NCI-H2227 (cell line): Measurements from ENCODE around the gene XXYLT1.
A peak's percentile ranks its signal among the peaks of the same experiment; 100 is the strongest.
"Not testable (repeated sequence)": the region's sequence is repeated elsewhere in the genome, so short reads cannot be mapped to it uniquely, and the experiment has no call there.

Experiments used
- DNase-seq: peaks from one replicate; lab custom pipeline; 2025; ENCODE audit not compliant: unreplicated experiment; lab: John Stamatoyannopoulos, UW

The XXYLT1 gene

DNA sequence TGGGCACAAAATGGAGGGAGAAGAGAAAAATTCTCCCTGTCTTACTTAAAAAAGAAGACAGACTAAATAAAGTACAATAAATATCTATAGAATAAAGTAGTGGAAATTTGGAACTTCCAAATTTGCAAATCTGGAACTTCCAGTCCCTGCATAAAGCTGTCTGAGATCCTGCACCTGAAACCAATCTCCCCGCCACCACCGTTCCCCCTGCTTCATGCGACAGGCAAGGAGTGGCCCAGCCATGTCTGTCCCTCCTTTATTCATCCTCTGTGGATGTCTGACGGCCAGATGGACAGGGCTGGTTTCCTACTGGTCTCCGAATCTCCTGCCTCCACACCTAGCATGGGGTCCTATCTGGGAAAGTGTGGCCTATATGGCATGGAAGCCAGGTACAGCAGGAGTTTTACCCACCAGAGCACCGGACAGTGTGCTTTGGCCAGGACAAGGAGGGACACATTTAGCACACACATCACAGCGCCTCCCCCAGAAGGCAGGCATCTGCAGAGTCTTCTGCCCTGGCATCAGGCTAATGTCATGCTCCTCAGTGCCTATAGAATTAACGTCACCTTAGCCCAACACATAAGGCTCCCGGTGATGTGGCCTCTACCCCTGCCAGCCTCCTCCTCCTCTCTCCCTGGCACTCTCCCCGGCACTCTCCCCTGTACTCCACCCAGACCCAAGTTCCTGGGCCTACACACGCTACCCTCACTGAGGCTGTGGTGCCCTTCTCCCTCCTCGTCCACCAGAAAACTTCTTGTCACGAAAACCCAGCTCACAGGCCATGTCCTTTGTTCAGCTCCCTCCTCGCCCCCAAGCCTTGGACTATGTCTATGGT, 170.8 kb downstream of the XXYLT1 start:
- no peak for DNase-seq

DNA sequence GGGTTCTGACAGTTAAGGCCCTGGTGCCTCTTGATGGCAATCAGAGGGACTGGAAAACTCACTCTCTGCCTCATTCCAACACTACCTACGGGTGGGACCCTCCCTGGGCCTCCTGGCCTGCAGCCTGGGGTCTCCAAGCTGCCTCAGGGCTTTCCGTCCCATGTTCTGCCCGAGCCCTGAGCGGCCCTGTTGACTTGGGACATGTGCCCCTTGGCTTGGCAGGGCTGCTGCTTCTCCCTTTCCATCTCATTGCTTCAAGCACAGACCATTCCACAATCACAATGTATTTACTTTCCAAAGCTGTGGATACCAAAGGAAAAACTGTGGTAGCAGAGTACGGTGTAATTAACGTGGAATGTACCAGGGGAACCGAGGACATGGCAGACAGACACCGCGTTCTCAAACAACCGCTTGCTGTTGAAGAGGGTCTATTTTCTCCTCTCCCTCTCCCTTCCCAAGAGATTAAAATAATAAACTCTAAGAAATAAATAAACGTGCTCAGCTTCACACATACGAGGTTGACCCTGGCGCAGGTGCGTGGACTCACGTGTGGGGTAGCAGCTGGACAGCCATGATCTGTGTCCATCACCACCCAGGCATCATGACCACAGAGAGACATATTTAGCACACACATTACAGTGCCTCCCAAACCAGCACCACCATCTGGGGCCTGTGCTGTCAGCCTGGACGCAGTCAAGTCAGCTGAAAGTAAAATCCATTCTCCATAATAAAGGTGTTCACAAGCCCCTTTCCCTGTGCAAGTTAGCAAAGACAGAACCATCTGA, 172.0 kb downstream of the XXYLT1 start:
- no peak for DNase-seq

DNA sequence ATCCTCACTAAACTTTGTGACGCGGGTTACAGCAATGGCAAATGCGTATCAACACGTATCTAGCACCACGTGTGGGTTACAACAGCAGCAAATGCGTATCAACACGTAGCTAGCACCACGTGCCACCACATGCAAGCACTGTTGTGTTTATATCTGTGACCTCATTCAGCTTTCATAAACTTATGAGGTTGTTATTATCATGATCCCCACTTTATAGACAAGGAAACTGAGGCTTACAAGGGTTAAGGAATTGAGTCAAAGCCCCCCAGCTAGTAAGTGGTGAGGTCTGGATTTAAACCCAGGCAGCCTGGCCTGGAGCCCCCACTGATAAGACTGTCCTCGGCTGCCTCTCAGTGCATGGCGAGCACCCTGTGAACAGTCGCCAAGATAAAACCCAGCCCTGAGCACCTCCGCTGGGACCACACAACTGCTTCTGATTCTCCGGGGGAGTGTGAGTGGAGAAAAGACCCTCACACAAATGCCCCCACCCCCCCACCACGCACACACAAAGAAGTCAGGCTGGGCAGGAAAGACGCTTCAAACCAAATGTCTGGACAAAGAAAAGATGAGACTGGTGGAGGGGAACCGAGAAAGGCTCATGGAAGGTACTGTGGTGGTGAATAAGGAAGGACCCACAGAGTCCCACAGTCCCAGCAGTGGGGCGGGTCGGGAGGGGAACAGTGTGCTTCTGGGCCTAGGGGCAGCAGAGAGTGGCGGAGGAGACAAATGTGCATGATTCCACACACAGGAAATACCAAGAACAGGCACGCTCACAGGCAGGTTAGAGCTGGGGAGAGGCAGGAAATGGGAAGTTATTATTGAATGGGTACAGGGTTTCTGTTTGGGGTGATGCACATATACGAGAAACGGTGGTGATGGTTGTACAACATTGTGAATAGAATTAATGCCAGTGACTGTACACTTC, 173.4 kb downstream of the XXYLT1 start:
- DNase-seq = no peak

DNA sequence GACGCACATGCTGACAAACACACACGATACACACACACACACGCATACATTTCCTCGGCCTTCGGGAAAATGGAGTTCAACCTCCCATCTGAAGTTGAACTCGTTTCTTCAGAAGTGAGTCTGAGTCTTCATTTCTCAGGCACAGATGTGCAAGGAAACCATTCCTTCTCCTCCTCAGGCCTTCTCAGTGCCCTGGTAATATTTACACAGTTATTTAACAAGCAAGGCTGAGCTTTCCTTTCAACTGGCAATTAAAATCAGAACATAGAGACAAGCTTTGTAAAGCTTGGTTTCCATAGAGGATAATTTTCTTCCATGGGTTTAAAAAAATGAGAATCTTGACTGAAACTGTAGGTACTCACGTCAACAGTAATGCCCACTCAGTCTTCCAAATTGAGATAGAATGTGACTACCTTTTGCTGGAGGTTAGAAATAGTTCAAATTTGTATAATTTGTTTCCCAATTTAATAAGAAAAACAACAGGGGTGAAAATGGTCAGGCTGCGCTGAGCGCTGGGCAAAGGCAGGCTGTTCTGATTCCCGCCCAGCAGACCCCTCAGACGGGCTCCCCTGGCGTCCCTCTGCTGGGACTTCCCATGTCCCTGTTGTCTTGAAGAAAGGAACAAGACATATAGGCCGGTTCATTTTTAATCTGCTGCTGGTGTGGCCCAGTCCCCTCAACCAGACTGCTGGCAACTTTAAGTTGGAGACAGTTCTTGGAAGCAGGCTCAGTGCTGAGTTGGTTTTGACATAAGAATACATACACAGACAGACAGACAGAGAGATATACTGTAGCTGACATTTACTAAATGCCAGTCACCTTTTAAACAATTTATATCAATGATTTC, 174.3 kb downstream of the XXYLT1 start:
- no peak for DNase-seq

DNA sequence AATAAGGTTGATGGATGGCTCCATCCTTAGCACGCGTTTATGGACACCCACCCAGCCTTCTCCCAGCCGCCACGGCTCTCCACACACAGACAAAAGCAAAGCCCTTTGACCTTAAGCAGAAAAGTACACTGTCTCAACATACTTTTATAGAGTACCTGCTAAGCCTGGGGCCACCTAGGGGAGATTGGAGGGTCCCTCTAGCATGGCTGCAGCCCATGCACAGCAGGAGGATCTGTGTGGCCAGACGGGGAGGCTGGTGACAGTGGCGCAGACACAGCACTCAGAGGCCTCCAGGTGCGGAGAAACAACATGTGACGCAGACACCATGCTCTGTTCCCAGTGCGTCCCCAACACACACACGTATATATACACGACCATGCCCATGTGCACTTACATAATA, 174.9 kb downstream of the XXYLT1 start:
- DNase-seq = no peak

DNA sequence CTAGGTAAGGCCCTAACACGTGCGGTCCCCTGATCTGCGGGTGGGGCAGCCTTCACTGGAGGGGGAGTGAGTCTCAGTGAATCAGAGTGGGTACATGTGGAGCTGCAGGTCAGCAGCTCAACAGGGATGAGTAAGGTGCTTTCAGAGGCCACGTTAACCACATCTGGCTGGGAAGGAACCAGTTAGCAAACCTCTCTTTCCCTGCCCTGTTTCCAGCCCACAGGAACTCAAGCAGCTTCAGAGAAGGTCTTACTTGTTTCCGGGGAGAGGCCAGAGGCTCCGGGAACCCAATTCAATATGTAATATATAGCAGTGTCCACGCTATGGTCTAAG, 175.3 kb downstream of the XXYLT1 start:
- DNase-seq = no peak

DNA sequence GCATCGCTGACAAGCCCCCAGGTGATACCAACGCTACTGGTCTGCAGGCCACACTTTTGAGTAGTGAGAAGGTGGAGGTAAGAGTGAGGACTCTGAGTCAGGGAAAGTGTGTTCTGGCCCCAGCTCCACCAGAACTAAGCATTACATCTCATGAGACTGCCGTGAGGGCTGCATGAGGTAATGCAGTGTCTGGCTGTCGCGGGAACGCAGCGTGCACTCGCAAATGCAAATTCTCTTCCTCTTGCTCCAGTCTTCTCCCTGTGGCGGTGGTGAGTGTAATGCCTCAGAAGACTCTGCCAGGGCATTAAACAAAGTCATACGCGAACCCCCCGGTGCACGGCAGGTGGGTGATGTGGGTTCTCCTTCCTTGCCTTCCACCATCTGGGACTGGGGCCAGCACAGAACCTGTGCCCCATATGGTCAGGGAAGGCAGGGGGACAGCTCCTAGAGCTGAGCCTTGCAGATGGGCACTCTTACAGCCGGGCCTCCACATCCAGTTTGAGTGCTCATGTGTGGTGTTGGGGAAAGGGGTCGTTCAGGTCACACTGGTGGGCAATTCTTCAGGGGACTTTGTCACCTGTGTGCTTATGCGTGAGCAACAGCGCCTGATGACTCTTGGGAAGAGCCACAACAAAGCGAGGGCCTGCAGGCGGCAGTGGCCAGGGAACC, 175.8 kb downstream of the XXYLT1 start:
- DNase-seq = no peak

DNA sequence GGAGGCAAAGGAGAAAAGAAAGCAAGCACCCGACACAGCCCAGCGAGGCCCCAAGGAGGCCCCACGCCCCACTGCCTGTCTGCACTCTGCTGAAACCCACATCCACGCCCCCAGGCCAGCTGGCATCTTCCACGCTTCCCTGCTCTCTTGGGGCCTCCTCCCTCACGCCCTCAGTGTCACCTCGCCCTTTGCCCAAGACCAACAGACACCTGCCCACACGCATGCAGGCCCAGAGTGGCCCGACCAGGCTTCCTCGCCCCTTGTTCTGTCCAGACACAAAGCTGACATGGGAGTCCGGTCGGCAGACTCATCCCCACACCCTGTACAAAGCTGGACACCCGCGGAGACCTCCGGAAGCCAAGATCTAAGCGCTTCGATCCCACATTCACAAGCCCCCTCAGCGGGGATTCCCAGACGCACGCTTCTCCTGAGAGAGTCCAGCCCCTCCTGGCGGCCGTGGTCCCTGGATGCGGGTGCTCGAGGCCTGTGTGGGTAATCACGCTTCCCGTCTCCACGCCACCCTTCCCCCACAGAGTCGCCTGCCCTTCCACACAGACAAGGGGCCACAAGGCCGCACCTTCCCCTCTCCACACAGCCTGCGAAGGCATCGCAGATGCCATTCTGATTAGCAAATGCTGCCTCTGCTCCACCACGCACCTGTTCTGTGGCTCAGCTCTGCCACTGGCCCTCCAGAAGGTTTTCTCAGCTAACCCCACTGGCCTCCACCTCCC, 176.6 kb downstream of the XXYLT1 start:
- DNase-seq = no peak

DNA sequence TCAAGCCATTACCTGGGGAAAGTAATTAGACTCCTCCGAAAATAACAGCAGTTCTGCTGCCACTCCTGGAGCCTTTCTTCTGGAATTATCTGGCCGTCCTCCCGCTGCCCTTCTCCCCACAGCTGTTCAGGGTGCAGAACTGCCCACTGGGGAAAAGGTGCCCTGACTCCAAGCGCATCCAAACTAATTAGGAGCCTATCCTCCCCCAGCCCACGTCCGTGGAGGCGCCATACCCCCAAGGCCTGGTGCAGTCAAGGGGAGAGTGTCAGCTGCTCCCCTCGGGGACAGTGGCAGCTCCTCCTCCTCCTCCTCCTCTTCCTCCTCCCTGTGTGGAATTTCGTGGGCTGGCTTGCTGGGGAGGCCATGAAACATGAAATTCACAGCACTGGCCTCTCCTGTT, 177.2 kb downstream of the XXYLT1 start:
- no peak for DNase-seq

DNA sequence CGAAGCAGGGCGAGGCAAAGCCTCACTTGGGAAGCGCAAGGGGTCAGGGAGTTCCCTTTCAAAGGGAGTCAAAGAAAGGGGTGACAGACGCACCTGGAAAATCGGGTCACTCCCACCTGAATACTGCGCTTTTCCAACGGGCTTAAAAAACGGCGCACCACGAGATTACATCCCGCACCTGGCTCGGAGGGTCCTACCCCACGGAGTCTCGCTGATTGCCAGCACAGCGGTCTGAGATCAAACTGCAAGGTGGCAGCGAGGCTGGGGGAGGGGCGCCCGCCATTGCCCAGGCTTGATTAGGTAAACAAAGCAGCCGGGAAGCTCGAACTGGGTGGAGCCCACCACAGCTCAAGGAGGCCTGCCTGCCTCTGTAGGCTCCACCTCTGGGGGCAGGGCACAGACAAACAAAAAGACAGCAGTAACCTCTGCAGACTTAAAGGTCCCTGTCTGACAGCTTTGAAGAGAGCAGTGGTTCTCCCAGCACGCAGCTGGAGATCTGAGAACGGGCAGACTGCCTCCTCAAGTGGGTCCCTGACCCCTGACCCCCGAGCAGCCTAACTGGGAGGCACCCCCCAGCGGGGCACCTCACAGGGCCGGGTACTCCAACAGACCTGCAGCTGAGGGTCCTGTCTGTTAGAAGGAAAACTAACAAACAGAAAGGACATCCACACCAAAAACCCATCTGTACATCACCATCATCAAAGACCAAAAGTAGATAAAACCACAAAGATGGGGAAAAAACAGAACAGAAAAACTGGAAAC, 182.9 kb downstream of the XXYLT1 start:
- not testable (repeated sequence) for DNase-seq

DNA sequence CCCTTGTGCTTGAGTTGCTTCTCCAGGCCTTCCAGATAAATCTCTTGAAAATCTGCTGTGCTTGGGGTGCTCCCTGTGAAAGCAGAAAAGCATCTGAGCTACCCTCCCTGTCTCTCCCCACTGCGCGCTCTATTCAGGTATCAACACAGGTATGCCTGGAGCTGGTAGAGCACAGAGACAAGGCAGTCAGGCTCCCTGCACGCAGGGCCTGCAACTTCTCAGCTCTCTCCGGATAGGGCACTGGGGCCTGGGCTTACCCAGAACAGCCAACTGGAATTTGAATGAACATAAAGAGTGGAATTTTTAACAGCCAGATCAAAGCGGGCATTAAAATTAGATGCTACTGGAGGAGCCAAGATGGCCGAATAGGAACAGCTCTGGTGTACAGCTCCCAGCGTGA, 183.6 kb downstream of the XXYLT1 start:
- peak; percentile 29 for DNase-seq

DNA sequence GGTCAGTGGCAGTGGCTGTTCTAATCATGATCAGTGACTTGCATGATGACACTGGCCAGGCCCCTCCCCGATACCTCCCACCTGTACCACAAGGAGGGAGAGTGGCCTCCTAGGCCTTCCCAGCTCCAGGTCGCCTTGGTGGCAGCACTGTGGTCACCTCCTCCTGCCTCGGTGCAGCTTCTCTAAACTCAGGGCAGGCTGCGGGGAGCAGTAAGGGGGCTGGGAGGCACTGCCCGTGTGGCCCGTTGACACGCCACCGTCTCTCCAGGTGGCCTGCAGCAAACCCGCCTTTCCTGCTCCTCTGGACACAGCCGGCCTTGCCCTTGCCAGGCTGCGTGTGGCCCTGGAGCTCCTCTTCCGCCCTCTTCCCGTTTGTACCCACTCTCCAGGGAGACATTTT, 184.1 kb downstream of the XXYLT1 start:
- no peak for DNase-seq

DNA sequence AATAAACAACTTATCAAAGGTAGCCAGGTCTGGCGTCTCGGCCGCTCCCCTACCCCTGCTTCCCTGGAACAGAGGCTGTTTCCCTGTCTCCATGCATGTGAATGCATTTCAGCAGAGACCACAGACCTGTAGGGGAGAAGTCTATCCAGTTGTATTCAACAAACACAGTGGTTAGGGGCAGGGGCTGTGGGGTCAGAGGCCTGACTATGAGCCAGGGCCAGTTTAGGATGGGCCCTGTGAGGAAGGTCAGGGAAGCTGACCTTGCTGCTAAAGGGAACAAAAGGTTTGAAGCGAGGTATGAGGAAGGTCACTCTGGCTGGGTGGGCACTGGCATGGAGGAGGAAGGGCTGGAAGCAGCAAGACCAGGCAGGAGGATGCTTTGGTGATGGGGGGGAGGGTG, 184.6 kb downstream of the XXYLT1 start:
- no peak for DNase-seq

DNA sequence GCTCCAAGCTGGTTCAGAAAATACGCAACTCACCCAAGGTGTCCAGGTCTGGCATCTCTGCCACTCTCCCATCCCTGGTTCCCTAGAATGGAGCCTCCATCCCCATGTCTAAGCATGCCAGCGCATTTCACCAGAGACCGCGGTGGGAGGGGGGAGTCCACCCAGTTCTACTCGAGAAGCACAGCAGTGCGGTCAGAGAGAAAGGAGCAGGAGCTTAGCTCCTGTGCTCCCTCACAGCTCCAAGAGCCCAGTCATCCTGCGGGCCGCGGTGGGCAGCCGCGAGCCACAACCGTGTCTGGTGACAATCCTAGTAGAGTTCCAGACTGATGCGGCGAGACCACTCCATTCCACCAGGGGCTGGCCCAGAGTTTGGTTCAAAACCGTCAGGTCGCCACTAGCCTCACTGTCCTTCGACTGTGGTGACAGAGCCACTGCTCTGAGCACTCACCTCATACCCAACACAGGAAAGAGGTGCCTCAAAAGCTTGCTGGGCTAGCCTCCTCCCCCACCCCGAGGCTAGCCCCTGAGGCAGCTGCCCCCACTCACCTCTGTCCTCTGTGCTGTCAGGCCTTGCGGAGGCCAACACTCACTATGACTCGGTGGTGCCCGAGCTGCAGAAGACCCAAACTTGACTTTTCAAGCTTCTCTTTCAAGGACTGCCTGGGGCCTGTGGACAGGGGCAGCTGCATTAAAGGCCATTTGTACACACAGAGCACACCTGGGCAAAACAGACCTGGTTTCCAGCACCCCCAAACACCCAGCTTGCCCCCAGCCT, 185.4 kb downstream of the XXYLT1 start:
- no peak for DNase-seq

DNA sequence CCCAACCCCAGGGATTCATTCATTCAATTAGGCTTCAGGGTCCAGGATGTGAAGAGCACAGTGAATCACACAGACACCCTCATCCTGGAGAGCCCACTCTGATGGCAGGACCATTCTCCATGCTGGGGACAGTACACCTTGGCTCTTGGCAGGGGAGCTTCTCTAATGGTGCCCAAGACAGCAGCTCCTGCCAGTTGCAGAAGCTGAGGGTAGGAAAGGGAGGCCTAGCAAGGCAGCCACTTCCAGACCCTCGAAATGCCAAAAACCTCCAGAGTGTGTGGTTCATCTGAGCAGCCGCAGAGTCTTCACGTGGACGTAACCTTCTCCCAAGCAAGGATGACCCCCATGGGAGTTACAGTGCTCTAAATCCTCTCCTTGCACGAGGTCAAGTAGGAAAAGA, 186.2 kb downstream of the XXYLT1 start:
- DNase-seq = no peak

DNA sequence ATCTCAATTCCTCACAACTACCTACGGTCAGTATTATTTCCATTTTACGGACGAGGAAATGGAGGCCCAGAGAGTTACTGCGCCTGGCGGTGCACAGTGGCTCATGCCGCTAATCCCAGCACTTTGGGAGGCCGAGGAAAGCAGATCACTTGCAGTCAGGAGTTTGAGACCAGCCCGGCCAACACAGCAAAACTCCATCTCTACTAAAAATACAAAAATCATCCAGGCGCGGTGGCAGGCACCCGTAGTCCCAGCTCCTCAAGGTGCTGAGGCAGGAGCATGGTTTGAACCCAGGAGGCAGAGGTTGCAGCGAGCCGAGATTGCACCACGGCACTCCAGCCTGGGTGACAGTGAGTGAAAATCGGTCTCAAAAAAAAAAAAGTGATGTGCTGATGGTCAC, 187.3 kb downstream of the XXYLT1 start:
- DNase-seq = no peak

DNA sequence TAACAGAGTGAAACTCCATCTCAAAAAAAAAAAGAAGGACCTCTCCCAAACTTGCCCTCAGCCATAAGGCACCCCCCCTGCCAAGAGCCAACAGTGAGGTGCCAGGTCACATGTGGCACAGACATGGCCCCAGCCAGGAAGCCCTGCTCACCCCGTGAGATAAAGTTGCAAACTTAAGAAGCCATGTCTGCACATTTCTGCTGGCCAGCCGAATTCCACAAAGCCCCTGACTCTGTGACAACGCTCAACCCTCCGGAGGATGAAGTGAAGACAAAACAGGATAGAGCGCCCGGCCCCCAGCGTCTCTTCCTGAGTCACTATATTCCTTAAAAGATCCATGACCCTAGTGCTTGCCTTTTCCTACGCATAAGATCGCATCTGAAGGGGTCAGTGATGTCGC, 188.1 kb downstream of the XXYLT1 start:
- no peak for DNase-seq
